GM23338 (cell line): ENCODE data around the gene CD69.

Experiments used
- CREB1 ChIP-seq: fragments of 250-450 bp; sonication (Bioruptor Pico); IDR thresholded peaks from 2 replicates; pipeline ENCODE4 v1.5.0; 2020; ENCODE audit warnings: low read depth, mild to moderate bottlenecking, moderate library complexity
- CTCF ChIP-seq, 2 experiments: fragments of 200-600 bp in 1 of 2; sonication (generic) in 1 of 2; conservative IDR thresholded peaks; 2 replicates each; pipeline versions ENCODE4 v1.5.1 to v1.6.1; 2016 to 2017; ENCODE audit warnings: antibody characterized with exemption in 2 of 2, low read depth in 2 of 2, mild to moderate bottlenecking in 2 of 2, moderate library complexity in 1 of 2
- ETS1 ChIP-seq: IDR thresholded peaks from 2 replicates; pipeline ENCODE4 v1.6.1; 2016; ENCODE audit warnings: antibody characterized with exemption
- EZH2 ChIP-seq: fragments of 200-600 bp; sonication (generic); IDR thresholded peaks from one replicate; pipeline ENCODE4 v1.8.0; 2017; ENCODE audit warnings: antibody characterized with exemption, mild to moderate bottlenecking, low read depth; ENCODE audit not compliant: unreplicated experiment
- EZH2phosphoT487 ChIP-seq: fragments of 200-600 bp; sonication (generic); IDR thresholded peaks from one replicate; pipeline ENCODE4 v1.8.1; 2018; ENCODE audit warnings: antibody characterized with exemption; ENCODE audit not compliant: unreplicated experiment
- JUNB ChIP-seq: IDR thresholded peaks from one replicate; pipeline ENCODE4 v1.6.1; 2016; ENCODE audit warnings: antibody characterized with exemption; ENCODE audit not compliant: unreplicated experiment
- POLR2AphosphoS5 ChIP-seq: IDR thresholded peaks from 2 replicates; pipeline ENCODE4 v1.6.1; 2016; ENCODE audit warnings: antibody characterized with exemption, low read depth
- REST ChIP-seq: IDR thresholded peaks from one replicate; pipeline ENCODE4 v1.6.1; 2018; ENCODE audit warnings: antibody characterized with exemption; ENCODE audit not compliant: unreplicated experiment
- STAT1 ChIP-seq: IDR thresholded peaks from one replicate; pipeline ENCODE4 v1.6.1; 2016; ENCODE audit warnings: antibody characterized with exemption; ENCODE audit not compliant: unreplicated experiment
- ZNF331 ChIP-seq: fragments of 250-450 bp; sonication (Bioruptor Pico); IDR thresholded peaks from 2 replicates; pipeline ENCODE4 v1.5.0; 2020; ENCODE audit warnings: low read depth, mild to moderate bottlenecking, moderate library complexity
- ZNF462 ChIP-seq: fragments of 250-450 bp; sonication (Bioruptor Pico); IDR thresholded peaks from 2 replicates; pipeline ENCODE4 v1.5.0; 2020; ENCODE audit warnings: mild to moderate bottlenecking, moderate library complexity

DNA sequence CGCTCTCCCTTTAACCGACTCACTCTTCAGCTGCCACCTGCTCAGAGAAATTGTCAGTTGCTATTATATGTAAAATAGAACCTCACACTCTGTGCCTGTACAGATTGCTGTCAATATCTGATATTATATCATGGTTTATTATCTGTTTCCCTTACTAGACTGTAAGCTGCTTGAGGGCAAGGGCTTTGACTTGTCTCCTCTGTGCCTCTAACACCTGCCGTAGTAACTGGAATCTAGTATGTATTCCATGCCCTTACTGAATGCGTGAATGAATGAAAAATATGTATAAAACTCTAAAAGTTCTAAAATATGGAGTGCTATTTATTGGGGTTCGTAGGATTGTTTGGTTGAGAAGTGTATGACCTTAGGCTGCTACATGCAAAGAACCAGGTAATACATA, 1.7 kb upstream of the CD69 start:
- TF ChIP-seq EZH2: no peak
- no peak for TF ChIP-seq EZH2phosphoT487
- no peak for TF ChIP-seq CTCF (conservative IDR thresholded peaks at IDR 0.05; ENCODE audit: low read depth in 2 of 2)
- TF ChIP-seq STAT1: no peak
- TF ChIP-seq REST: no peak
- TF ChIP-seq POLR2AphosphoS5: no peak
- no peak for TF ChIP-seq CREB1
- no peak for TF ChIP-seq ZNF331 (CRISPR knock-in tag)
- no peak for TF ChIP-seq JUNB
- no peak for TF ChIP-seq ETS1
- no peak for TF ChIP-seq ZNF462 (CRISPR knock-in tag)
